UCSD-AML1 (cell line): ENCODE results near the gene ARHGAP15.
"Not testable (repeated sequence)": the region's sequence is repeated elsewhere in the genome, so short reads cannot be mapped to it uniquely, and the experiment has no call there.

Experiments
- DNase-seq: peaks from one replicate; lab custom pipeline; 2025; ENCODE audit not compliant: unreplicated experiment; lab: John Stamatoyannopoulos, UW

The ARHGAP15 gene

GRCh38 chr2:143522699-143523098 is 393.5 kb downstream of the ARHGAP15 start:
- no peak for DNase-seq

GRCh38 chr2:143524119-143524553 is 394.9 kb downstream of the ARHGAP15 start:
- DNase-seq, result no peak

- DNase-seq, result no peak
Measured at GRCh38 chr2:143524559-143525401, 395.6 kb downstream of the ARHGAP15 start.

- DNase-seq, result no peak
Measured at GRCh38 chr2:143525402-143525860, 396.2 kb downstream of the ARHGAP15 start.

GRCh38 chr2:143526498-143526897 is 397.3 kb downstream of the ARHGAP15 start:
- no peak for DNase-seq

- DNase-seq, result no peak
Measured at GRCh38 chr2:143528021-143528420, 398.8 kb downstream of the ARHGAP15 start.

- no peak for DNase-seq
Measured at GRCh38 chr2:143529118-143529720, 400.0 kb downstream of the ARHGAP15 start.

- no peak for DNase-seq
Measured at GRCh38 chr2:143530758-143531157, 401.5 kb downstream of the ARHGAP15 start.

- no peak for DNase-seq
Measured at GRCh38 chr2:143532061-143532460, 402.8 kb downstream of the ARHGAP15 start.

- no peak for DNase-seq
Measured at GRCh38 chr2:143533846-143534245, 404.6 kb downstream of the ARHGAP15 start.

- DNase-seq, result no peak
Measured at GRCh38 chr2:143535802-143536201, 406.6 kb downstream of the ARHGAP15 start.

- not testable (repeated sequence) for DNase-seq
Measured at GRCh38 chr2:143541899-143542298, 412.7 kb downstream of the ARHGAP15 start.

- no peak for DNase-seq
Measured at GRCh38 chr2:143545059-143545948, 416.1 kb downstream of the ARHGAP15 start.

GRCh38 chr2:143545949-143546255 is 416.7 kb downstream of the ARHGAP15 start:
- DNase-seq, result no peak

- DNase-seq, result no peak
Measured at GRCh38 chr2:143548032-143548431, 418.8 kb downstream of the ARHGAP15 start.

- DNase-seq, result no peak
Measured at GRCh38 chr2:143550500-143550899, 421.3 kb downstream of the ARHGAP15 start.

GRCh38 chr2:143551971-143552650 is 422.9 kb downstream of the ARHGAP15 start:
- no peak for DNase-seq

- no peak for DNase-seq
Measured at GRCh38 chr2:143553261-143553660, 424.0 kb downstream of the ARHGAP15 start.

- DNase-seq, result no peak
Measured at GRCh38 chr2:143558665-143559064, 429.4 kb downstream of the ARHGAP15 start.

GRCh38 chr2:143559147-143559546 is 429.9 kb downstream of the ARHGAP15 start:
- no peak for DNase-seq

- no peak for DNase-seq
Measured at GRCh38 chr2:143560724-143561123, 431.5 kb downstream of the ARHGAP15 start.
